Thoracic aorta endothelial cell (primary cell): ENCODE results near the gene OR6C2. TPM values are rescaled to one million over a fixed set of nuclear protein-coding genes. Genes with fewer than 3 reads are reported as not detected.

ENCODE experiments used
- total RNA-seq: library from RNA; depleted of rRNA; stranded (reverse); fragments of >200 nt; gene quantifications from 2 replicates; pipeline ENCODE4 v1.2.3, GENCODE V29; 2012

The OR6C2 gene
- total RNA-seq, result not detected in 2 replicates

GRCh38 chr12:55443776-55444175 is at the start of gene OR6C2:
Gene OR6C2 (plus strand): TSS chr12:55444076. CDS start chr12:55452214, 8,138 bp downstream.

GRCh38 chr12:55400229-55400628 is 43.6 kb upstream of the OR6C2 start, which contains the start of gene OR6C65:
Gene OR6C65 (plus strand): TSS chr12:55400529. CDS start chr12:55400529, 0 bp downstream.

GRCh38 chr12:55425954-55426353 is 17.9 kb upstream of the OR6C2 start, which contains the start of gene OR6C76:
Gene OR6C76 (plus strand): TSS chr12:55426254. CDS start chr12:55426254, 0 bp downstream.

GRCh38 chr12:55470088-55470829 is 26.4 kb downstream of the OR6C2 start, which contains the start of gene OR6C70:
Gene OR6C70 (minus strand): TSS chr12:55470138. CDS start chr12:55470138, 0 bp downstream.

GRCh38 chr12:55492078-55492477 is 48.2 kb downstream of the OR6C2 start, which contains the start of gene OR6C68:
Gene OR6C68 (plus strand): TSS chr12:55492378. CDS start chr12:55492378, 0 bp downstream.

Other genes starting within 250 kb of the OR6C2 start
- not detected in 2 replicates for gene OR10A7, start 223.1 kb upstream of the OR6C2 start, total RNA-seq
- gene OR6C74, start 199.5 kb upstream of the OR6C2 start, total RNA-seq, result not detected in 2 replicates
- not detected in 2 replicates for gene OR6C6, start 147.5 kb upstream of the OR6C2 start, total RNA-seq
- gene OR6C1, start 129.7 kb upstream of the OR6C2 start, total RNA-seq, result not detected in 2 replicates
- not detected in 2 replicates for gene OR6C3, start 113.3 kb upstream of the OR6C2 start, total RNA-seq
- gene OR6C75, start 81.1 kb upstream of the OR6C2 start, total RNA-seq, result not detected in 2 replicates
- not detected in 2 replicates for gene OR6C65, start 43.5 kb upstream of the OR6C2 start, total RNA-seq
- not detected in 2 replicates for gene OR6C76, start 17.8 kb upstream of the OR6C2 start, total RNA-seq
- gene OR6C70, start 26.1 kb downstream of the OR6C2 start, total RNA-seq, result not detected in 2 replicates
- 0.13 TPM in 1 of 2 replicates, not detected in the other for gene OR6C68, start 48.3 kb downstream of the OR6C2 start, total RNA-seq
- gene OR6C4, start 105.5 kb downstream of the OR6C2 start, total RNA-seq, result not detected in 2 replicates
- not detected in 2 replicates for gene OR2AP1, start 128.4 kb downstream of the OR6C2 start, total RNA-seq
- gene OR10P1, start 192.8 kb downstream of the OR6C2 start, total RNA-seq, result not detected in 2 replicates